Skin of body (tissue), 2 donors: ENCODE measurements around the gene SCGN. TPM values are rescaled to one million over a fixed set of nuclear protein-coding genes. Genes with fewer than 3 reads are reported as not detected.

ENCODE experiments used
- DNase-seq: peaks from one replicate; lab custom pipeline; 2025; lab: John Stamatoyannopoulos, UW
- total RNA-seq: library from RNA; depleted of rRNA; stranded (reverse); fragments of >200 nt; gene quantifications from one replicate; pipeline ENCODE4 v1.2.3, GENCODE V29; 2014

The SCGN gene
- total RNA-seq, 1 donor from 2014 or later, result 0.89 TPM

GRCh38 chr6:25640446-25640845 lies 11.6 kb upstream of the SCGN start:
- DNase-seq, result no peak

GRCh38 chr6:25640891-25641290 lies 11.1 kb upstream of the SCGN start:
- DNase-seq, result no peak

GRCh38 chr6:25641377-25641776 lies 10.6 kb upstream of the SCGN start:
- DNase-seq, result no peak

- DNase-seq, result no peak
Measured at GRCh38 chr6:25641940-25642666, 9.9 kb upstream of the SCGN start.

- DNase-seq, result no peak
Measured at GRCh38 chr6:25642667-25643328, 9.2 kb upstream of the SCGN start.

- no peak for DNase-seq
Measured at GRCh38 chr6:25645916-25646315, 6.1 kb upstream of the SCGN start.

- no peak for DNase-seq
Measured at GRCh38 chr6:25649611-25650010, 2.4 kb upstream of the SCGN start.

- no peak for DNase-seq
Measured at GRCh38 chr6:25655723-25656122, 3.7 kb downstream of the SCGN start.

GRCh38 chr6:25659633-25660368 lies 7.8 kb downstream of the SCGN start:
- no peak for DNase-seq

- no peak for DNase-seq
Measured at GRCh38 chr6:25660512-25660911, 8.5 kb downstream of the SCGN start.

- DNase-seq, result no peak
Measured at GRCh38 chr6:25661129-25661779, 9.2 kb downstream of the SCGN start.

- no peak for DNase-seq
Measured at GRCh38 chr6:25665455-25665854, 13.4 kb downstream of the SCGN start.

- DNase-seq, result no peak
Measured at GRCh38 chr6:25669413-25669812, 17.4 kb downstream of the SCGN start.

- no peak for DNase-seq
Measured at GRCh38 chr6:25670208-25670607, 18.2 kb downstream of the SCGN start.

- no peak for DNase-seq
Measured at GRCh38 chr6:25670793-25671513, 18.9 kb downstream of the SCGN start.

- DNase-seq, result no peak
Measured at GRCh38 chr6:25671652-25672051, 19.6 kb downstream of the SCGN start.

- DNase-seq, result no peak
Measured at GRCh38 chr6:25675167-25675566, 23.2 kb downstream of the SCGN start.

- no peak for DNase-seq
Measured at GRCh38 chr6:25676775-25677174, 24.8 kb downstream of the SCGN start.

GRCh38 chr6:25681848-25682247 lies 29.8 kb downstream of the SCGN start:
- DNase-seq, result no peak

GRCh38 chr6:25682324-25682723 lies 30.3 kb downstream of the SCGN start:
- DNase-seq, result no peak

GRCh38 chr6:25684565-25684964 lies 32.5 kb downstream of the SCGN start:
- no peak for DNase-seq
